Measurements from ENCODE around the gene CCBE1.

CCBE1 gene

DNA sequence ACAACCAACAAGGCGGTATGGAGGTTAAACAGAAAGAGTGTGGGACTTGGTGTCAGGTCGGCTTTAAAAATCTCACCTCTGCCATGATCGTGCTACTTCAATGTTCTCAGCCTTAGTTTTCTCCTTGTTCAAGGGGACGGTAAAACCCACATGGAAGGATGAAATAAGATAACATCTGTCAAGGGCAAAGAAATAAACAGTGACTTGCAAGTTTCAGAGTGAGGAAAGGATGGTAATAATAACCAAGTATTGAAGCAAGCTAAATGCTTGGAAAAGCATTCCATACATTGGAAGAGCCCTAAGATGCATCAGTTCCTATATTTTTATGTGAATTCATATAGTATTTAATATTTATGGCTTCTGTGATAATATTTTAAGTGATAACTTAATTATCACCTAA, 308.4 kb downstream of the CCBE1 start:
- Histone ChIP-seq H3K9ac (ENCODE audit: low read length) (no peak overlapping the region), H3K27me3 (ENCODE audit: control insufficient read depth, insufficient read depth, low read length) (no peaks in the 10 kb centered on the region), H3K9me3 (ENCODE audit: control insufficient read depth, low read length) (no peaks in the 10 kb centered on the region), H3K36me3 (ENCODE audit: control insufficient read depth, insufficient read depth, low read length) (no peaks in the 10 kb centered on the region), H3K4me3 (ENCODE audit: low read length) (no peak overlapping the region), H3K4me1 (ENCODE audit: control insufficient read depth, insufficient read depth, low read length) (peaks cover 5% of the 10 kb centered on the region)

DNA sequence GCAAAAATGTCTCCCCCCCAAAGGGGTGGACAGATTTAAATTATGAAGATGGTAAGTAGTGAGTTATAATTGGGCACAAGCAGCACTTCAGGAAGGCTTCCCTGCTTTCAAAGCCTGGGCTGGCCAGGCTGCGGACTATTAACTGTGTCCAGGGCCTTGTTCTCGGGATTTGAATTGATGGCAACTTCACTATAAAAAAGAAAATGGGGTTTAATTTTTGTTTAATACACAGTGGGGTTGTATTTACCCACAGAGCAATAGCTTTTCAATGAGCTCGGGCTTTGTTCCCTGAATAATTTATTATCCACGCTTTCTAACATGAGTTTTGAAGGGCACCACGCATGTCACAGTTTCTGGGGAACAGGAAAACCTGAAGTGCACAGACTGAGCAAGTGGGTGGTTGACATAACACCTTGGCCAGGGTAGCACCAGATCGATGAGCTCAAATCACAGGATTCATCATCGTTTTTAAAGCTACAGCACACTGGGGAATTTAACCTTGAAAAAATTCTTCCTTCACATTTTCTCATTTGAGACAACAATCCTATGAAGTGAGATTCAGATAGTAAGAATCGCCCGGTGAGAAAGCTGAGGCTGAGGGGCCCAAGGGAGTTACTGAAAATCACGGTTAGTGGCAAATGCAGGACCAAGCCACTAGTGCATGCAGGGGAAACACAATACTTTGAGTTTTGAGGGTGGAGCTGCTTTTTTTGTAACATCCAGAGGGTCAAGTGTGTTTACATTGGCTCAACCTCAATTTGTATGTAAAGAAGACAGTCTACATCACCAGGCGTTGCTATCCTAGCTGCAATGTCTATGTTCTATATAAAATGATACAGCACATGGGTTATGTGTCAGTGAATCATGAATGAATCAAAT, 309.3 kb downstream of the CCBE1 start:
- Histone ChIP-seq H3K4me1 (ENCODE audit: control insufficient read depth, insufficient read depth, low read length) (no peaks in the 10 kb centered on the region), H3K9me3 (ENCODE audit: control insufficient read depth, low read length) (no peaks in the 10 kb centered on the region), H3K27me3 (ENCODE audit: control insufficient read depth, insufficient read depth, low read length) (no peaks in the 10 kb centered on the region), H3K36me3 (ENCODE audit: control insufficient read depth, insufficient read depth, low read length) (no peaks in the 10 kb centered on the region), H3K9ac (ENCODE audit: low read length) (no peak overlapping the region), H3K4me3 (ENCODE audit: low read length) (no peak overlapping the region)

- Histone ChIP-seq H3K9me3 (ENCODE audit: control insufficient read depth, low read length) (no peaks in the 10 kb centered on the region), H3K4me1 (ENCODE audit: control insufficient read depth, insufficient read depth, low read length) (no peaks in the 10 kb centered on the region), H3K36me3 (ENCODE audit: control insufficient read depth, insufficient read depth, low read length) (no peaks in the 10 kb centered on the region), H3K9ac (ENCODE audit: low read length) (no peak overlapping the region), H3K27me3 (ENCODE audit: control insufficient read depth, insufficient read depth, low read length) (no peaks in the 10 kb centered on the region), H3K4me3 (ENCODE audit: low read length) (no peak overlapping the region)
Observed at GRCh38 chr18:59386909-59387686, 310.1 kb downstream of the CCBE1 start.

GRCh38 chr18:59385191-59385590, 312.0 kb downstream of the CCBE1 start:
- no peaks in the 10 kb centered on the region for H3K27me3 ChIP-seq (ENCODE audit: control insufficient read depth, insufficient read depth, low read length)
- no peak overlapping the region for H3K9ac ChIP-seq (ENCODE audit: low read length)
- H3K4me1 ChIP-seq (ENCODE audit: control insufficient read depth, insufficient read depth, low read length) = no peaks in the 10 kb centered on the region
- no peaks in the 10 kb centered on the region for H3K9me3 ChIP-seq (ENCODE audit: control insufficient read depth, low read length)
- H3K4me3 ChIP-seq (ENCODE audit: low read length) = no peak overlapping the region
- H3K36me3 ChIP-seq (ENCODE audit: control insufficient read depth, insufficient read depth, low read length) = no peaks in the 10 kb centered on the region

- H3K4me1 ChIP-seq (ENCODE audit: control insufficient read depth, insufficient read depth, low read length) = no peaks in the 10 kb centered on the region
- no peaks in the 10 kb centered on the region for H3K27me3 ChIP-seq (ENCODE audit: control insufficient read depth, insufficient read depth, low read length)
Observed at GRCh38 chr18:59383851-59384250, 313.4 kb downstream of the CCBE1 start.

GRCh38 chr18:59382383-59382782, 314.8 kb downstream of the CCBE1 start:
- Histone ChIP-seq H3K4me3 (ENCODE audit: low read length) (no peak overlapping the region), H3K4me1 (ENCODE audit: control insufficient read depth, insufficient read depth, low read length) (no peaks in the 10 kb centered on the region), H3K27me3 (ENCODE audit: control insufficient read depth, insufficient read depth, low read length) (no peaks in the 10 kb centered on the region), H3K9ac (ENCODE audit: low read length) (no peak overlapping the region), H3K9me3 (ENCODE audit: control insufficient read depth, low read length) (no peaks in the 10 kb centered on the region), H3K36me3 (ENCODE audit: control insufficient read depth, insufficient read depth, low read length) (no peaks in the 10 kb centered on the region)

More at GRCh38 chr18:59383851-59384250, 313.4 kb downstream of the CCBE1 start:
- H3K36me3 ChIP-seq (ENCODE audit: control insufficient read depth, insufficient read depth, low read length) = no peaks in the 10 kb centered on the region
- no peak overlapping the region for H3K4me3 ChIP-seq (ENCODE audit: low read length)
- no peaks in the 10 kb centered on the region for H3K9me3 ChIP-seq (ENCODE audit: control insufficient read depth, low read length)
- H3K9ac ChIP-seq (ENCODE audit: low read length) = no peak overlapping the region

GRCh38 chr18:59381949-59382348, 315.3 kb downstream of the CCBE1 start:
- H3K27me3 ChIP-seq (ENCODE audit: control insufficient read depth, insufficient read depth, low read length) = no peaks in the 10 kb centered on the region
- no peaks in the 10 kb centered on the region for H3K9me3 ChIP-seq (ENCODE audit: control insufficient read depth, low read length)
- no peaks in the 10 kb centered on the region for H3K4me1 ChIP-seq (ENCODE audit: control insufficient read depth, insufficient read depth, low read length)
- H3K36me3 ChIP-seq (ENCODE audit: control insufficient read depth, insufficient read depth, low read length) = no peaks in the 10 kb centered on the region
- no peak overlapping the region for H3K9ac ChIP-seq (ENCODE audit: low read length)
- H3K4me3 ChIP-seq (ENCODE audit: low read length) = no peak overlapping the region
